Activated T-helper 2 cell treated with anti-CD3 and anti-CD28 coated beads, Interferon-gamma antibody, Interleukin-2, Interleukin-4, amounts not matched to agents 10 μg/mL and 5 μg/mL and 100 μg/mL, durations not matched to agents 14 hours and 24 hours and 36 hours (primary cell): ENCODE results near the gene LAMA5. TPM values are rescaled to one million over a fixed set of nuclear protein-coding genes. Genes with fewer than 3 reads are reported as not detected.

Experiments used
- DNase-seq: peaks from one replicate; pipeline ENCODE4 v3.0.0; 2021; ENCODE audit warnings: low spot score
- H3K27ac Mint-ChIP-seq: one replicate; pipeline ENCODE4 v1.8.0; 2021; ENCODE audit warnings: mixed read lengths
- H3K27me3 Mint-ChIP-seq: one replicate; pipeline ENCODE4 v1.8.0; 2021; ENCODE audit warnings: low read depth, mixed read lengths
- H3K36me3 Mint-ChIP-seq: one replicate; pipeline ENCODE4 v1.8.0; 2021; ENCODE audit warnings: low read depth, mixed read lengths
- H3K4me1 Mint-ChIP-seq: one replicate; pipeline ENCODE4 v1.8.0; 2021; ENCODE audit warnings: low read depth, mixed read lengths
- H3K4me3 Mint-ChIP-seq: one replicate; pipeline ENCODE4 v1.8.0; 2021; ENCODE audit warnings: low read depth, mild to moderate bottlenecking, moderate library complexity, mixed read lengths
- H3K9me3 Mint-ChIP-seq: one replicate; pipeline ENCODE4 v1.8.0; 2021; ENCODE audit warnings: mixed read lengths
- intact Hi-C: fragments of 100-400 bp; cut with micrococcal nuclease; formaldehyde crosslinking; loops from one replicate; pipeline ENCODE4 v1.15.1; 2023
- total RNA-seq: library from RNA; stranded (reverse); gene quantifications from 2 replicates; pipeline ENCODE4 v1.2.3, GENCODE V29; 2022

Gene LAMA5
- total RNA-seq, 1 donor from 2014 or later: 3.9 TPM

- H3K27ac Mint-ChIP-seq: no peak overlapping the region
- no peaks in the 10 kb centered on the region for H3K27me3 Mint-ChIP-seq
- no peak overlapping the region for H3K4me3 Mint-ChIP-seq
- DNase-seq: no peak
- no peaks in the 10 kb centered on the region for H3K9me3 Mint-ChIP-seq
- no peaks in the 10 kb centered on the region for H3K4me1 Mint-ChIP-seq
- peaks cover 23% of the 10 kb centered on the region for H3K36me3 Mint-ChIP-seq
- intact Hi-C loops: no loop called here
Observed at GRCh38 chr20:62262064-62262463, 105.0 kb downstream of the LAMA5 start.

- intact Hi-C loops: no loop called here
- H3K4me1 Mint-ChIP-seq: peaks cover 1% of the 10 kb centered on the region
Observed at GRCh38 chr20:62259294-62259565, 107.9 kb downstream of the LAMA5 start.

More at GRCh38 chr20:62259294-62259565, 107.9 kb downstream of the LAMA5 start:
- no peaks in the 10 kb centered on the region for H3K9me3 Mint-ChIP-seq
- no peak overlapping the region for H3K27ac Mint-ChIP-seq
- H3K36me3 Mint-ChIP-seq: peaks cover 11% of the 10 kb centered on the region
- no peaks in the 10 kb centered on the region for H3K27me3 Mint-ChIP-seq
- H3K4me3 Mint-ChIP-seq: no peak overlapping the region
- DNase-seq: no peak

Other genes starting within 250 kb of the LAMA5 start
- 42.9 and 45.0 TPM in 2 replicates for gene LSM14B, start 244.8 kb downstream of the LAMA5 start, total RNA-seq
- gene PSMA7, start 223.9 kb downstream of the LAMA5 start, total RNA-seq: 405 and 434 TPM in 2 replicates
- gene SS18L1, start 223.5 kb downstream of the LAMA5 start, total RNA-seq: 26.0 and 30.7 TPM in 2 replicates
- 34.0 and 40.2 TPM in 2 replicates for gene MTG2, start 184.3 kb downstream of the LAMA5 start, total RNA-seq
- gene HRH3, start 147.0 kb downstream of the LAMA5 start, total RNA-seq: not detected in 2 replicates
- 29.3 and 29.9 TPM in 2 replicates for gene OSBPL2, start 128.8 kb downstream of the LAMA5 start, total RNA-seq
- 152 and 171 TPM in 2 replicates for gene ADRM1, start 64.3 kb downstream of the LAMA5 start, total RNA-seq
- gene RPS21, start 19.8 kb upstream of the LAMA5 start, total RNA-seq: 2,020 and 2,085 TPM in 2 replicates
- gene CABLES2, start 40.0 kb upstream of the LAMA5 start, total RNA-seq: 12.5 and 12.6 TPM in 2 replicates
- gene RBBP8NL, start 60.2 kb upstream of the LAMA5 start, total RNA-seq: not detected in 2 replicates
- not detected in 2 replicates for gene GATA5, start 108.7 kb upstream of the LAMA5 start, total RNA-seq